Peyer's patch (tissue), 4 donors: ENCODE data around the gene F2.

ENCODE experiments used
- POLR2A ChIP-seq, 2 donors: fragments of 450-650 bp; IDR thresholded peaks; one replicate each; pipeline ENCODE4 v1.5.1; 2017; ENCODE audit warnings: antibody characterized with exemption in 2 of 2, mild to moderate bottlenecking in 2 of 2, moderate library complexity in 2 of 2
- TF ChIP-seq, protein P1 (sequence below), 6 experiments: fragments of 450-650 bp in 4 of 6; fragments of 200-600 bp in 2 of 6; sonication (generic) in 1 of 6; IDR thresholded peaks; one replicate each; pipeline ENCODE4 v1.5.1; 2017 to 2019; ENCODE audit warnings: antibody characterized with exemption in 6 of 6, mild to moderate bottlenecking in 3 of 6, moderate library complexity in 1 of 6

DNA sequence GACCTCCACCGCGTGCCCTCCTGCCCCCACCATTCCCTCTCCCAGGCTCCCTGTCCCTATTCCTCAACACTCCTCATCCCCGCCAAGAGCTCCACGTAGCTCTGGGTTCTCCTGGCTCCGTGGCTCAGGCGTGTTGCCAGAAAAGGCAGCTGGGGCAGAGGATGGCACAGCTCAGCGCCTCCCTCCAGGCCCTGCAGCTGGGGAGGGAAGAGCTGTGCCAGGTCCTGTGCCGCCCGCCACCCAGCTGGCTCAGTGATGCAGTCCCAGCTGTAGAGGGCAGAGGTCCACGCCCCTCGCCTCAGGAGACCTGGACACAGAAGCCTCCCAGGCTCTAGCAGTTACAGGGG lies 22.8 kb upstream of the F2 start:
- TF ChIP-seq, protein P1, sequence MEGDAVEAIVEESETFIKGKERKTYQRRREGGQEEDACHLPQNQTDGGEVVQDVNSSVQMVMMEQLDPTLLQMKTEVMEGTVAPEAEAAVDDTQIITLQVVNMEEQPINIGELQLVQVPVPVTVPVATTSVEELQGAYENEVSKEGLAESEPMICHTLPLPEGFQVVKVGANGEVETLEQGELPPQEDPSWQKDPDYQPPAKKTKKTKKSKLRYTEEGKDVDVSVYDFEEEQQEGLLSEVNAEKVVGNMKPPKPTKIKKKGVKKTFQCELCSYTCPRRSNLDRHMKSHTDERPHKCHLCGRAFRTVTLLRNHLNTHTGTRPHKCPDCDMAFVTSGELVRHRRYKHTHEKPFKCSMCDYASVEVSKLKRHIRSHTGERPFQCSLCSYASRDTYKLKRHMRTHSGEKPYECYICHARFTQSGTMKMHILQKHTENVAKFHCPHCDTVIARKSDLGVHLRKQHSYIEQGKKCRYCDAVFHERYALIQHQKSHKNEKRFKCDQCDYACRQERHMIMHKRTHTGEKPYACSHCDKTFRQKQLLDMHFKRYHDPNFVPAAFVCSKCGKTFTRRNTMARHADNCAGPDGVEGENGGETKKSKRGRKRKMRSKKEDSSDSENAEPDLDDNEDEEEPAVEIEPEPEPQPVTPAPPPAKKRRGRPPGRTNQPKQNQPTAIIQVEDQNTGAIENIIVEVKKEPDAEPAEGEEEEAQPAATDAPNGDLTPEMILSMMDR (IDR thresholded peaks at IDR 0.05) = no peak
- TF ChIP-seq POLR2A (IDR thresholded peaks at IDR 0.05) = no peak
